COLO668 (cell line): ENCODE measurements around the gene GART.
A peak's percentile ranks its signal among the peaks of the same experiment; 100 is the strongest.

Source experiments
- DNase-seq: peaks from one replicate; lab custom pipeline; 2025; ENCODE audit not compliant: unreplicated experiment; lab: John Stamatoyannopoulos, UW

Gene GART

DNA sequence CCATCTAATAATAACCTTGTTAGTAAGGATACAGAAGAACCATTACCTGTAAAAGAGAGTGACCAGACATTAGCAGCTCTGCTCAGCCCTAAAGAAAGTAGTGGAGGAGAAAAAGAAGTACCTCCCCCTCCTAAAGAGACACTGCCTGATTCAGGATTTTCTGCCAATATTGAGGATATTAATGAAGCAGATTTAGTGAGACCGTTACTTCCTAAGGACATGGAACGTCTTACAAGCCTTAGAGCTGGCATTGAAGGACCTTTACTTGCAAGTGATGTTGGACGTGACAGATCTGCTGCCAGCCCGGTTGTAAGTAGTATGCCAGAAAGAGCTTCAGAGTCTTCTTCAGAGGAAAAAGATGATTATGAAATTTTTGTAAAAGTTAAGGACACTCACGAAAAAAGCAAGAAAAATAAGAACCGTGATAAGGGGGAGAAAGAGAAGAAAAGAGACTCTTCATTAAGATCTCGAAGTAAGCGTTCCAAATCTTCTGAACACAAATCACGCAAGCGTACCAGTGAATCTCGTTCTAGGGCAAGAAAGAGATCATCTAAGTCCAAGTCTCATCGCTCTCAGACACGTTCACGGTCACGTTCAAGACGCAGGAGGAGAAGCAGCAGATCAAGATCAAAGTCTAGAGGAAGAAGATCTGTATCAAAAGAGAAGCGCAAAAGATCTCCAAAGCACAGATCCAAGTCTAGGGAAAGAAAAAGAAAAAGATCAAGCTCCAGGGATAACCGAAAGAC is 12.5 kb upstream of the GART start:
- DNase-seq: no peak

DNA sequence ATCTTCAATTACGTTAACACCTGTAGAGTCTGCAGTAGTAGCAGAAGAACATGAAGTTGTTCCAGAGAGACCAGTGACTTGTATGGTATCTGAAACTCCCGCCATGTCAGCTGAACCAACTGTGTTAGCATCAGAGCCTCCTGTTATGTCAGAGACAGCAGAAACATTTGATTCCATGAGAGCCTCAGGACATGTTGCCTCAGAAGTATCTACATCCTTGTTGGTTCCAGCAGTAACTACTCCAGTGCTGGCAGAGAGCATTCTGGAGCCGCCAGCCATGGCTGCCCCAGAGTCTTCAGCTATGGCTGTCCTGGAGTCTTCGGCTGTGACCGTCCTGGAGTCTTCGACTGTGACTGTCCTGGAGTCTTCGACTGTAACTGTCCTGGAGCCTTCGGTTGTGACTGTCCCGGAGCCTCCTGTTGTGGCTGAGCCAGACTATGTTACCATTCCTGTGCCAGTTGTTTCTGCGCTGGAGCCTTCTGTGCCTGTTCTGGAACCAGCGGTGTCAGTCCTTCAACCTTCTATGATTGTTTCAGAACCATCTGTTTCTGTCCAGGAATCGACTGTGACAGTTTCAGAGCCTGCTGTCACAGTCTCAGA is 11.2 kb upstream of the GART start:
- DNase-seq: no peak

DNA sequence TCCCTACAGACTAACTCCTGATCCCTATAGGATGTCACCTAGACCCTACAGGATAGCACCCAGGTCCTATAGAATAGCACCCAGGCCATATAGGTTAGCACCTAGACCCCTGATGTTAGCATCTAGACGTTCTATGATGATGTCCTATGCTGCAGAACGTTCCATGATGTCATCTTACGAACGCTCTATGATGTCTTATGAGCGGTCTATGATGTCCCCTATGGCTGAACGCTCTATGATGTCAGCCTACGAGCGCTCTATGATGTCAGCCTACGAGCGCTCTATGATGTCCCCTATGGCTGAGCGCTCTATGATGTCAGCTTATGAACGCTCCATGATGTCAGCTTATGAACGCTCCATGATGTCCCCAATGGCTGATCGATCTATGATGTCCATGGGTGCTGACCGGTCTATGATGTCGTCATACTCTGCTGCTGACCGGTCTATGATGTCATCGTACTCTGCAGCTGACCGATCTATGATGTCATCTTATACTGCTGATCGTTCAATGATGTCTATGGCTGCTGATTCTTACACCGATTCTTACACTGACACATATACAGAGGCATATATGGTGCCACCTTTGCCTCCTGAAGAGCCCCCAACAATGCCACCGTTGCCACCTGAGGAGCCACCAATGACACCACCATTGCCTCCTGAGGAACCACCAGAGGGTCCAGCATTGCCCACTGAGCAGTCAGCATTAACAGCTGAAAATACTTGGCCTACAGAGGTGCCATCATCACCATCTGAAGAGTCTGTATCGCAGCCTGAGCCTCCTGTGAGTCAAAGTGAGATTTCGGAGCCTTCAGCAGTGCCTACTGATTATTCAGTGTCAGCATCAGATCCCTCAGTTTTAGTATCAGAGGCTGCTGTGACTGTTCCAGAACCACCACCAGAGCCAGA is 10.4 kb upstream of the GART start:
- DNase-seq: no peak

DNA sequence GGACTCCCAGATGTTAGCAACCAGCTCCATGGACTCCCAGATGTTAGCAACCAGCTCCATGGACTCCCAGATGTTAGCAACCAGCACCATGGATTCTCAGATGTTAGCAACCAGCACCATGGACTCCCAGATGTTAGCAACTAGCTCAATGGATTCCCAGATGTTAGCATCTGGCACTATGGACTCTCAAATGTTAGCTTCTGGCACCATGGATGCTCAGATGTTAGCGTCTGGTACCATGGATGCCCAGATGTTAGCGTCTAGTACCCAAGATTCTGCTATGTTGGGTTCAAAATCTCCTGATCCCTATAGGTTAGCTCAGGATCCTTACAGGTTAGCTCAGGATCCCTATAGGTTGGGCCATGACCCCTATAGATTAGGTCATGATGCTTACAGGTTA is 9.7 kb upstream of the GART start:
- no peak for DNase-seq

DNA sequence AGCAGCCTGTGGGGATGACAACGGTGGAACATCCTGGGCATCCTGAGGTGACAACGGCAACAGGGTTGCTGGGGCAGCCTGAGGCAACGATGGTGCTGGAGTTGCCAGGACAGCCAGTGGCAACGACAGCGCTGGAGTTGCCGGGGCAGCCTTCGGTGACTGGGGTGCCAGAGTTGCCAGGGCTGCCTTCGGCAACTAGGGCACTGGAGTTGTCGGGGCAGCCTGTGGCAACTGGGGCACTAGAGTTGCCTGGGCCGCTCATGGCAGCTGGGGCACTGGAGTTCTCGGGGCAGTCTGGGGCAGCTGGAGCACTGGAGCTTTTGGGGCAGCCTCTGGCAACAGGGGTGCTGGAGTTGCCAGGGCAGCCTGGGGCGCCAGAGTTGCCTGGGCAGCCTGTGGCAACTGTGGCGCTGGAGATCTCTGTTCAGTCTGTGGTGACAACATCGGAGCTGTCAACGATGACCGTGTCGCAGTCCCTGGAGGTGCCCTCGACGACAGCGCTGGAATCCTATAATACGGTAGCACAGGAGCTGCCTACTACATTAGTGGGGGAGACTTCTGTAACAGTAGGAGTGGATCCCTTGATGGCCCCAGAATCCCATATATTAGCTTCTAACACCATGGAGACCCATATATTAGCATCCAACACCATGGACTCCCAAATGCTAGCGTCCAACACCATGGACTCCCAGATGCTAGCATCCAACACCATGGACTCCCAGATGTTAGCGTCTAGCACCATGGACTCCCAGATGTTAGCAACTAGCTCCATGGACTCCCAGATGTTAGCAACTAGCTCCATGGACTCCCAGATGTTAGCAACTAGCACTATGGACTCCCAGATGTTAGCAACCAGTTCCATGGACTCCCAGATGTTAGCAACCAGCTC is 9.1 kb upstream of the GART start:
- DNase-seq: no peak

DNA sequence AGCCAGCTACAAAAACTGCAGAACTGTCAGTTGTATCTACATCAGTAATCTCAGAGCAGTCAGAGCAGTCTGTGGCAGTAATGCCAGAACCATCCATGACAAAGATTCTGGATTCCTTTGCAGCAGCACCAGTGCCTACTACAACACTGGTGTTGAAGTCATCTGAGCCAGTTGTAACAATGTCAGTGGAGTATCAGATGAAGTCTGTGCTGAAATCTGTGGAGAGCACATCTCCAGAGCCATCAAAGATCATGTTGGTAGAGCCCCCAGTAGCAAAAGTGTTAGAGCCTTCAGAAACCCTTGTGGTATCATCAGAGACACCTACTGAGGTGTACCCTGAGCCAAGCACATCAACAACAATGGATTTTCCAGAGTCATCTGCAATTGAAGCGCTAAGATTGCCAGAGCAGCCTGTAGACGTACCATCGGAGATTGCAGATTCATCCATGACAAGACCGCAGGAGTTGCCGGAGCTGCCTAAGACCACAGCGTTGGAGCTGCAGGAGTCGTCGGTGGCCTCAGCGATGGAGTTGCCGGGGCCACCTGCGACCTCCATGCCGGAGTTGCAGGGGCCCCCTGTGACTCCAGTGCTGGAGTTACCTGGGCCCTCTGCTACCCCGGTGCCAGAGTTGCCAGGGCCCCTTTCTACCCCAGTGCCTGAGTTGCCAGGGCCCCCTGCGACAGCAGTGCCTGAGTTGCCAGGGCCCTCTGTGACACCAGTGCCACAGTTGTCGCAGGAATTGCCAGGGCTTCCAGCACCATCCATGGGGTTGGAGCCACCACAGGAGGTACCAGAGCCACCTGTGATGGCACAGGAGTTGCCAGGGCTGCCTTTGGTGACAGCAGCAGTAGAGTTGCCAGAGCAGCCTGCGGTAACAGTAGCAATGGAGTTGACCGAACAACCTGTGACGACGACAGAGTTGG is 8.2 kb upstream of the GART start:
- no peak for DNase-seq

DNA sequence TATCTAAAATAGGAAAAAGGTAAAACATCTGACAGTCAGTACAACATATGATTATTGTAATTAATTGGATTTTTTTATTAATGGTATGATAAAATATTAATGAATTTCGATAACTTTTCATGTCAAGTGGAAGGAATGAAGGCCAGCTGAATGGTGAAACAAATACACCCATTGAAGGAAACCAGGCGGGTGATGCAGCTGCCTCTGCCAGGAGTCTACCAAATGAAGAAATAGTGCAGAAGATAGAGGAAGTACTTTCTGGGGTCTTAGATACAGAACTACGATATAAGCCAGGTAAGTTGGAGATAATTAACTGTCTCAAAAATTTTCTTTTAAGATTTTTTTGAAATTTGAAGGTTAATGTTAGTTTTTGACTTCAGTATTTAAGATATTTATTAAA is 4.2 kb upstream of the GART start:
- DNase-seq: no peak

DNA sequence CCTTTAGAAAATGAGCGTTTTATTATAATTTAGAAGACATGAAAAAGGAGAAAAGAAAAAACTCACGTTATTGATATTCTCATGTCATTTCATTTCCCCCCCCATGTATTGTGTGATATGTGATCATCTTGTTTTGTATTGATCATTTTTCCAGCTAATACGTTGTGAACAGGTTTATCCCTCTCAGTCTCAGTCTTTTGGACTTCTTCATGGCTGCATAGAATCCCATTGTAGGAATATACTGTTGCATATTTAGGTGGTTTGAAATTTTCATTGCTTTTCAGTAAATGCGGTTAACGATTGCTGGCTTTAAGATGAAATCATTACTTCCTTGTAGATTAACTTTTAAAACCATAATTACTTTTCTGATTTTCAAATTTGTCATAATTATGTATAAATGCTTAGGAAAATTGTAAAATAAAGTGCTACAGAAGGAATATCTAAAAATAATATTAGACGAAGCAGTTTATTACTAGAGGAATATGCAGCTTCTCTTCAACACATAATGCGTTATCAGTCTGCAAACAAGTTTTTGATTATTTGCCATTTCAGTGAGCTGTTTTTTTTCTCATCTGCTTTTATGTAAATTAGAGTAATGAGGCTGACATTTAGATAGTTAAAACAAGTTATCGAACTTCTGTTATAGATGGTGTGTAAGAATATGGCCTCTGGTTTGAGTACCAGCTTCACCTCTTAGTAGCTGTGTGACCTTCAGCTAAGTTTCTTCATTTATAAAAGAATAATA is 2.7 kb upstream of the GART start:
- DNase-seq: no peak

DNA sequence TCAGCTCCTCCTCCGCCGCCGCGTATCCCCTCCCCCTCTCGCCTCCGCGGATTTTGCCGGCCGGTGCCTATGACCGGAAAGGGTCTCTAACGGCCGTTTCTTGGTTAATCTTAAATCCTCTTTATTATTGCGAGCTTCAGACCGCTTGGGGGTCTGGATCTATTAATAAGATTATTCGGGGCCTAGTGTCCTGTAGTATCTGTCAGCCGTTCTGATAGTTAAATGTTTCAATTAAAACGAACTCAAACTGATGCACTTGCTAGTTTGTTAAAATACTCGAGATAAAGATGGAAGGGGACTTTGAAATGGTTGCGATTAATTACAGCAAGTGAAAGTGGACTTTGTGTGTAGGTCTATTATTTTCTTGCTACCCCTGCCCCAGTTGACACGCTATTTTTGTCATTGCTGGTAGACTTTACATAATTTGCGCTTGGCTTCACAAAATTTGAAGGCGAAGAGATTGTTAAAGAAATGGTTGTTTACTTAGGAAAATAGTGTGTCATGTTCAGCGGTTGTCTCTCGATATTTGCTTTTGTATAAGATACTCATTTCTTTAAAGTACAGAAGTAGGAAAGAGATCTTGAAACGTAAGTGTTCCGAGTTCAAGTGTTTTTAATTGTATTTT is 1.7 kb upstream of the GART start:
- peak; percentile 82 for DNase-seq

DNA sequence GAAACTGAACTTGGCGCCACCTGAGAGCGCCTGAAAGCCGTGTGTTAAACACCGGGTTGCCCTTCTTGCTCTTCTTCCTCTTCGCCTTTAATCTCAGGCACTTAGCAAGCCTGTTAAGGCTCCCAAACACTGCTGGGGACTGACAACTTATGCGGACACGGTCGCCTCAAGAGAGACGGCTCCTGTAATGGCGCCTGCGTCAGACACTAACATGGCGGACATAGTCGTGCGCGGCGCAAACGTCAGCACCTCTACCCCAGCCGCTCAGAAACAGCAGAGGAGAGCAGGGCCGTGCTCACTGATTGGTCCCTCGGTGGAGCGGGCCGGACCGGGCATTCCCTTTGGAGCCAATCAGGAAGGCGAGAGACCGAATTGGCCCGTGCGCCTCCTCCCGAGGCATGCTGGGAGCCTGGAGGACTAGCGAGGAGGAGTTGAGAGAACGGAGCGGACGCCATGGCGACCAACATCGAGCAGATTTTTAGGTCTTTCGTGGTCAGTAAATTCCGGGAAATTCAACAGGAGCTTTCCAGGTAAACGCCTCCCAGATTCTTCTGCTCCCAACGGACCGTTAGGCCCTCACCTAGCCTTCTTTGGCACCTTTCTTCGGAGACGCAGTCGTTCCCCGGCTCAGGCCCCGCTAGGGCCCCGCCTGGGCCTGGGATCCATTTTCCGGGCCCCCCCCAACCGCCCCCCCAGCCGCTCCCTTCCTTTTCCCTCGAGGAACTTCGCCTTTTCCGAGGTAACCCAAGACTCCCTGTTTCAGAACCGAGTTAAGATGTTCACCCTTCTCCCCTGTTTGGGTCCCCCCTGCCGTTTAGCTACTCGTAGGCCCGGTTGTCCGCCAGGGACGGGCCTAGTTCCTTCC is 955 bp upstream of the GART start, which contains the start of gene SON:
SON (plus strand) TSS at position 399 of the 865 bp plus-strand sequence; CDS start at position 454, 55 bp downstream.
- peak; percentile 99 for DNase-seq

DNA sequence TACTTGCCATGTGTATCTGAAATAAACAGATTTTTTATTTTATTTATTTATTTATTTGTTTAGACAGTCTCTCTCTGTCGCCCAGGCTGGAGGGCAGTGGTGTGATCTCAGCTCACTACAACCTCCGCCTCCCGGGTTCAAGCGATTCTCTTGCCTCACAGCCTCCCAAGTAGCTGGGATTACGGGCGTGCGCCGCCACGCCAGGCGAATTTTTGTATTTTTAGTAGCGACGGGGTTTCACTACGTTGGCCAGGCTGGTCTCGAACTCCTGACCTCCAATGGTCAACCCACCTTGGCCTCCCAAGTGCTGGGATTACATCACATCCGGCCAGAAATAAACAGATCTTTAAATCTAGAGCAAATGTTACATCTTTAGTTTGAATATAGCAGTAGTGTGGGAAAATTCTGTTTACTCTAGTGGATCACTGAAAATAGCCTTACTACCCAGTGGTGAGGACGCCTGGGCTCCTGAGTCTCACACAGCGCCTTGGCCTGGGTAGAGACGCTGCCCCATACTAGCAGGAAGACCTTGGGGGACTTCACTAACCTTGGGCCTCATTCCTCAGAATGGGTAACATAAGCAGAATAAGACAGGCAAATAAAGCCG is 709 bp downstream of the GART start:
- peak; percentile 25 for DNase-seq

DNA sequence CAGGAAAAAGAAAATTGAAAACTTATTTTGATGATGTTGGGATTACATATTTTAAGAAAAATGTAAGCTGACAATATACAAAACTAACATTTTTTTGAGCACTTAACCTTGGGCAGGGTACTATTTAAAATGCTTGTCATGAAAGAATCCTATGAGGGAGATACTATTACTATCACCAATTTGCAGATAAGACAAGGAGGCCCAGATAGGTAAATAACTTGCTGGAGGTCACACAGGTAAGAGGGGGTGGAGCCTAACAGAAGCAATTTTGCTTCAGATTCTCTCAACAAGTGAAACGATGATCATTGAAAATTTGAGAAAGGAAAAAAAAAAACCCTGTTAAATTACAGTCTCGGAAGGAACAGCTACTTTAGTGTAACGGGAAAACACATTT is 1.2 kb downstream of the GART start:
- no peak for DNase-seq

DNA sequence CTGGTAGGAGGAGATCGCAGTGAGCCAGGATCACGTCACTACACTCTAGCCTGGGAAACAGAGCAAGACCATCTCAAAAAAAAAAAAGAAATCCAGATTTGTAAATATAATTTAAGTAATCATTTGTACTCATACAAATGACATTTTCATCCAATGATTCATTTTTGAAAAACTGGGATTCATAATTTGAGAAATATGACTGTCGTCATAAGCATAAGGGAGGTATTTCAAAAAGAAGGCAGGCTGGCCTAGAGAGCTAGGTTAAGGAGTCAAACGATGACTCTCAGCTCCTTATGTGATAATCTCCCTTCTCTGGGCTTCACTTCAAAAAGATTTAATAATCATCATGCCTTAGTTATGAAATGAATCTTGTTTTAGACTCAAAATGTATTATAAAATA is 2.3 kb downstream of the GART start:
- no peak for DNase-seq

DNA sequence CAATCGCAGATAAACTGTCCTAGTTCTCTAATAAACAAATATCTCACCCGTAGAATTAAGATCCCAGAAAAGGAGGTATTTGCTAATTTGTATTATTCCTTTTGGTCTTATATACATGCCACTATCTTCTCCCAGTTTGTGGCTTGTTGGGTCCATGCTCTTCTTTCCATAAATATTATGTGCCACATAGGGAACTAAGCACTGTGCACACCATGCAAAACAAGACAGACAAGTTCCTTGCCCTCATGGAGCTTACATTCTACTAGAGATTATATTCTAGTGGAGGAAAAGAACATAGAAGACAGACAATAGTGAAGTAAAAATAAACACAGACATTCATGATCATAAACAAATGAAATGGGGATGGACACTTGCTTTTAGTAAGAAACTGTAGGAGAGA is 4.7 kb downstream of the GART start:
- DNase-seq: no peak

DNA sequence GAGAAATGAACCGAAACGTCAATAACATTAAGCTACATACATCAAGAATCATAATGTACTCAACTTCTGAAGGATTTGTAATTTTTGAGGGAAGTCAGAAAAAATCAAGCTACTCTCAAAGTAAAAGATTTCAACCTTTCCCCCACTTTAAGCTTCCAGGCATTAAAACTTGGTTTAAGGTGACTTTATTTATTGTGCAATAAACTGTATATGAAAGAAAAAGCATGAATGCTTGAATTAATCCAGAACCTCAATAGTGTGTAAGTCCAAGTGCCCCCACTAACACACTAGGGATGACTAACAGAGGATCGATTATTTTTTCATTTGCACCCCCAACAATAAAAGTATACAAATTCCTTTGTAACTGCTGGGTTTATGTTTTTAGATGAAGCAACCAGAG is 10.9 kb downstream of the GART start:
- DNase-seq: no peak

DNA sequence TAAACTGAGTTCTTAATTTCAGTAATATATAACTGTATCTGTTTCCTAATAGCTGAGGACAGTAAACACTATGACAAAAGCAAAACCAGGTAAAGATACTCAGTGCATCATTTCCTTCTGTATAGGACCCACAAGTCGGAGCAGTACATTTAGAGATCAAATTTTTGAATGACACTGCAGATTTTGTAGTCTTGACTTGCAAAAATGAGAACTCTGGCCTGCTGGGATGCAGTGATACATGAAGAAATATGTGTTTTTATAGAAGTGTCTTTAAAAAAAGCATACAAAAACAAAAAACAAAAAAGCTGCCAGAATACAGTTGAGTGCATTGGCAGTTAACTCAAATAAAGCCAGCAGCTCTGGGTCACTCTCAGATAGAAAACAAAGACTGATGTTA is 19.0 kb downstream of the GART start:
- no peak for DNase-seq

DNA sequence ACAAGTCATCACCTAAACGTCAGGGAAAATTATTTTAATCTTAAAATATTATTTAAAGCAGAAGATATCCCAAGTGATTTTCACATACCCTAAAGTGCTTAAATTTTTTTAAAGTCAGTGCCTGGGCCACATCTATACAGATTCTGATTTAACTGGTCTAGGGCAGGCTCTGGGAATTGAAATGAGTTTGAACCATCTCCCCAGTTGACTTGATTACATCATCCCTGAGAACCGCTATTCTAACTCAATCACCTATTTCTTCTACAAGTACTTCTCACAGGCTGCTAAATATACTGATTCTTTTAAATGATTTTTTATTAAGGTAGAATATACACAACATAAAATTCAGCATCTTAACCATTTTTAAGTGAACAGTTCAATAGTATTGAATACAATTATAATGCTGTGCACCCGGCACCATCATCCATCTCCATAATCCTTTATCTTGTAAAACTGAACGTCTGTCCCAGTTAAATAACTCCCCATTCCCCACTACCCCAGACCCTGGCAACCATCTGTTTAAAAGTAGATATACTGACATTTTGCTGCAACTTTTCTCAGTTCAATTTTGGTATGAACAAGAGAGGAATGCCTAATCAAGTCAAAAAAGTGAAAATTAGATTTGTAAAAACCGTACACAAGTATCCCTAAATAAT is 19.5 kb downstream of the GART start:
- DNase-seq: no peak
